HEK293T (cell line): ENCODE results near the gene CALHM2.

Source experiments
- ARNT ChIP-seq: fragments of 450-650 bp; IDR thresholded peaks from 2 replicates; pipeline ENCODE4 v1.6.1; 2017; ENCODE audit warnings: mild to moderate bottlenecking
- BHLHE40 ChIP-seq: fragments of 450-650 bp; IDR thresholded peaks from 2 replicates; pipeline ENCODE4 v1.6.1; 2016; ENCODE audit warnings: mild to moderate bottlenecking, moderate library complexity, borderline replicate concordance
- FOXA1 ChIP-seq: fragments of 450-650 bp; IDR thresholded peaks from 2 replicates; pipeline ENCODE4 v1.6.1; 2016; ENCODE audit warnings: mild to moderate bottlenecking
- PKNOX1 ChIP-seq: fragments of 450-650 bp; IDR thresholded peaks from 2 replicates; pipeline ENCODE4 v1.6.1; 2016
- SP1 ChIP-seq: fragments of 450-650 bp; IDR thresholded peaks from 2 replicates; pipeline ENCODE4 v1.6.1; 2017
- TARDBP ChIP-seq: fragments of 450-650 bp; IDR thresholded peaks from 2 replicates; pipeline ENCODE4 v1.6.1; 2016

DNA sequence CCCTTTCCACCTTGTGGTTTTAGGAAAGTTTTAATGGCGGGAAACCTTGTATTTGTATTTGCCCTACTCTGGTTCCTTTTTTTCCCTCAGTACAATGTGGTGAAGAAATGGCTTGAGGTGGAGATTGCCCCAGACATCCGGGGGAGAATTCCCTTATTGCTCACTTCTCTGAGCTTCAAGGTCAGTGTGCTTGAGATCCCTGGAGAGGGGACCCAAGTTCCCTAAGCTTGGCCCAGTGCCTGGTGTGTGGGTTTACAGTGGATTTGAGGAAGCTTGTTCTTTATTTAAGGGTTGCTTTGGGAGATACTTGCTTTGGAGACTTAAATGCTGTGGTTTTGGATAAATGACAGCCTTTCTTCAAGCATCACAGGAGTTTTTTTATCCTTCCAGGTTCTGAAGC lies 18.3 kb downstream of the CALHM2 start:
- TF ChIP-seq TARDBP (no peak), BHLHE40 (no peak), PKNOX1 (no peak), FOXA1 (no peak), SP1 (no peak), ARNT (no peak)
